Liver (tissue), 9 donors: ENCODE data around the gene FMO1. TPM values are rescaled to one million over a fixed set of nuclear protein-coding genes. Genes with fewer than 3 reads are reported as not detected.

Source experiments
- DNase-seq: peaks from one replicate; pipeline ENCODE4 v3.0.0-alpha.2; 2017; ENCODE audit warnings: low spot score
- H3K27ac ChIP-seq, 2 donors: one replicate each; pipeline ENCODE4 v1.7.0; 2013; ENCODE audit warnings: inconsistent platforms in 2 of 2, low read length in 2 of 2, control low read depth in 1 of 2, low read depth in 1 of 2, mild to moderate bottlenecking in 1 of 2
- H3K27me3 ChIP-seq, 4 donors: one replicate each; pipeline versions ENCODE4 v1.6.1 to v1.7.0; 2013; ENCODE audit warnings: low read length in 3 of 4, inconsistent platforms in 1 of 4, mild to moderate bottlenecking in 1 of 4, moderate library complexity in 1 of 4; ENCODE audit not compliant: control insufficient read depth in 4 of 4, insufficient read depth in 4 of 4
- H3K36me3 ChIP-seq, 4 donors: one replicate each; pipeline versions ENCODE4 v1.6.1 to v1.7.0; 2013; ENCODE audit warnings: low read length in 3 of 4, mild to moderate bottlenecking in 3 of 4, low read depth in 1 of 4, moderate library complexity in 1 of 4; ENCODE audit not compliant: control insufficient read depth in 4 of 4, insufficient read depth in 3 of 4
- H3K4me1 ChIP-seq, 4 donors: one replicate each; pipeline versions ENCODE4 v1.6.1 to v1.7.0; 2013; ENCODE audit warnings: low read length in 3 of 4, mild to moderate bottlenecking in 3 of 4, moderate library complexity in 1 of 4; ENCODE audit not compliant: control insufficient read depth in 4 of 4, insufficient read depth in 4 of 4
- H3K4me3 ChIP-seq, 3 donors: one replicate each; pipeline versions ENCODE4 v1.6.1 to v1.7.0; 2013; ENCODE audit warnings: low read length in 3 of 3, control low read depth in 1 of 3, low read depth in 1 of 3, mild to moderate bottlenecking in 1 of 3
- H3K9ac ChIP-seq, 2 donors: one replicate each; pipeline ENCODE4 v1.7.0; 2013; ENCODE audit warnings: low read length in 2 of 2, mild to moderate bottlenecking in 2 of 2, moderate library complexity in 2 of 2, control low read depth in 1 of 2, low read depth in 1 of 2
- H3K9me3 ChIP-seq, 4 donors: one replicate each; pipeline versions ENCODE4 v1.6.1 to v1.7.0; 2013; ENCODE audit warnings: low read length in 3 of 4; ENCODE audit not compliant: control insufficient read depth in 4 of 4
- CTCF ChIP-seq: fragments of 150-350 bp; IDR thresholded peaks from 2 replicates; pipeline ENCODE4 v1.5.1; 2017; ENCODE audit warnings: improper control_type of control experiment, low read depth, low read length; ENCODE audit not compliant: missing input control
- EGR1 ChIP-seq, 2 donors: IDR thresholded peaks; 2 replicates each; pipeline ENCODE4 v1.6.1; 2016 to 2018; ENCODE audit warnings: antibody characterized with exemption in 2 of 2, low read depth in 2 of 2
- FOXA1 ChIP-seq: IDR thresholded peaks from 2 replicates; pipeline ENCODE4 v1.6.1; 2016; ENCODE audit warnings: antibody characterized with exemption
- FOXA2 ChIP-seq: IDR thresholded peaks from 2 replicates; pipeline ENCODE4 v1.6.1; 2016; ENCODE audit warnings: antibody characterized with exemption
- GABPA ChIP-seq, 2 donors: IDR thresholded peaks in 1 of 2; conservative IDR thresholded peaks in 1 of 2; 2 replicates each; pipeline ENCODE4 v1.6.1; 2016; ENCODE audit warnings: antibody characterized with exemption in 2 of 2, mild to moderate bottlenecking in 1 of 2, moderate library complexity in 1 of 2
- HNF4A ChIP-seq, 2 donors: conservative IDR thresholded peaks; 2 replicates each; pipeline ENCODE4 v1.6.1; 2016; ENCODE audit warnings: antibody characterized with exemption in 2 of 2, mild to moderate bottlenecking in 2 of 2
- HNF4G ChIP-seq: IDR thresholded peaks from 2 replicates; pipeline ENCODE4 v1.6.1; 2016; ENCODE audit warnings: antibody characterized with exemption
- JUND ChIP-seq, 2 donors: IDR thresholded peaks; 2 replicates each; pipeline ENCODE4 v1.6.1; 2016; ENCODE audit warnings: antibody characterized with exemption in 2 of 2
- NR2F2 ChIP-seq: IDR thresholded peaks from 2 replicates; pipeline ENCODE4 v1.6.1; 2016; ENCODE audit warnings: antibody characterized with exemption
- RAD21 ChIP-seq, 2 donors: IDR thresholded peaks; 2 replicates each; pipeline ENCODE4 v1.6.1; 2016; ENCODE audit warnings: antibody characterized with exemption in 2 of 2, mild to moderate bottlenecking in 2 of 2
- REST ChIP-seq: IDR thresholded peaks from 2 replicates; pipeline ENCODE4 v1.6.1; 2016; ENCODE audit warnings: antibody characterized with exemption, mild to moderate bottlenecking
- SP1 ChIP-seq: IDR thresholded peaks from 2 replicates; pipeline ENCODE4 v1.6.1; 2018; ENCODE audit warnings: antibody characterized with exemption, mild to moderate bottlenecking
- TAF1 ChIP-seq: conservative IDR thresholded peaks from 2 replicates; pipeline ENCODE4 v1.6.1; 2016; ENCODE audit warnings: antibody characterized with exemption, mild to moderate bottlenecking
- YY1 ChIP-seq: IDR thresholded peaks from 2 replicates; pipeline ENCODE4 v1.6.1; 2016; ENCODE audit warnings: antibody characterized with exemption, mild to moderate bottlenecking
- WGBS: extraction: QIAGEN DNeasy Blood & Tissue Kit; methylation state at CpG from one replicate; pipeline ENCODE4 v1.1.7; 2013; 5-methylcytosine and 5-hydroxymethylcytosine counted together
- polyA plus RNA-seq, 2 donors: library from polyadenylated mRNA; stranded (reverse) in 1 of 2; unstranded in 1 of 2; fragments of 200-250 nt in 1 of 2; fragments of >200 nt in 1 of 2; fragmentation: Nextera tagmentation in 1 of 2; extraction: Ambion mirVana in 1 of 2; gene quantifications; one replicate each; pipeline versions ENCODE4 v1.2.1 to v1.2.3, GENCODE V29; 2013 to 2015
- total RNA-seq, 2 donors: library from RNA; depleted of rRNA; stranded (reverse); fragments of >200 nt; gene quantifications; one replicate each; pipeline ENCODE4 v1.2.3, GENCODE V29; 2014
- TF ChIP-seq, protein P1 (sequence below): IDR thresholded peaks from 2 replicates; pipeline ENCODE4 v1.6.1; 2016; ENCODE audit warnings: antibody characterized with exemption
- donor health status: healthy.
- donor health status: healthy.
- donor health status: healthy.
- donor health status: healthy.
- donor health status: healthy.

The FMO1 gene
- total and polyA plus RNA-seq, 4 donors = 0.13 to 26.3 (median 0.62) TPM

DNA sequence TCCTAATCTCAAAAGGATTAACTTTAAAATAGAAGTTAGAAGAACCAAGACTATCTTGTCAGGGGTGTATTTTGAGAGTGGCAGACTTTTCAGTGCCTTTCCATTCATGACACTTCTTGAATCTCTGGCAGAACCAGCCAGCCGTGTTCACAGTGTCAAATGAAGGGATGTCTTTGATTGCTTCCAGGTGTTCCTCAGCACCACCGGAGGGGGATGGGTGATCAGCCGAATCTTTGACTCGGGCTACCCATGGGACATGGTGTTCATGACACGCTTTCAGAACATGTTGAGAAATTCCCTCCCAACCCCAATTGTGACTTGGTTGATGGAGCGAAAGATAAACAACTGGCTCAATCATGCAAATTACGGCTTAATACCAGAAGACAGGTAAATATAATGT is 32.3 kb downstream of the FMO1 start:
- H3K27ac ChIP-seq = no peak overlapping the region
- H3K36me3 ChIP-seq = no peaks in the 10 kb centered on the region
- no peak overlapping the region for H3K4me3 ChIP-seq
- DNase-seq = no peak
- no peaks in the 10 kb centered on the region for H3K27me3 ChIP-seq
- H3K4me1 ChIP-seq = no peaks in the 10 kb centered on the region
- H3K9ac ChIP-seq = no peak overlapping the region
- H3K9me3 ChIP-seq = no peaks in the 10 kb centered on the region
- TF ChIP-seq EGR1 (IDR thresholded peaks at IDR 0.05; ENCODE audit: low read depth in 2 of 2) = no peak
- TF ChIP-seq JUND (IDR thresholded peaks at IDR 0.05) = no peak
- no peak for TF ChIP-seq HNF4G
- no peak for TF ChIP-seq RAD21 (IDR thresholded peaks at IDR 0.05)
- TF ChIP-seq REST = no peak
- no peak for TF ChIP-seq FOXA2
- TF ChIP-seq TAF1 = no peak
- TF ChIP-seq HNF4A (conservative IDR thresholded peaks at IDR 0.05) = no peak
- no peak for TF ChIP-seq NR2F2
- 94% methylated on average over 7 of the region's 7 CpGs for WGBS

DNA sequence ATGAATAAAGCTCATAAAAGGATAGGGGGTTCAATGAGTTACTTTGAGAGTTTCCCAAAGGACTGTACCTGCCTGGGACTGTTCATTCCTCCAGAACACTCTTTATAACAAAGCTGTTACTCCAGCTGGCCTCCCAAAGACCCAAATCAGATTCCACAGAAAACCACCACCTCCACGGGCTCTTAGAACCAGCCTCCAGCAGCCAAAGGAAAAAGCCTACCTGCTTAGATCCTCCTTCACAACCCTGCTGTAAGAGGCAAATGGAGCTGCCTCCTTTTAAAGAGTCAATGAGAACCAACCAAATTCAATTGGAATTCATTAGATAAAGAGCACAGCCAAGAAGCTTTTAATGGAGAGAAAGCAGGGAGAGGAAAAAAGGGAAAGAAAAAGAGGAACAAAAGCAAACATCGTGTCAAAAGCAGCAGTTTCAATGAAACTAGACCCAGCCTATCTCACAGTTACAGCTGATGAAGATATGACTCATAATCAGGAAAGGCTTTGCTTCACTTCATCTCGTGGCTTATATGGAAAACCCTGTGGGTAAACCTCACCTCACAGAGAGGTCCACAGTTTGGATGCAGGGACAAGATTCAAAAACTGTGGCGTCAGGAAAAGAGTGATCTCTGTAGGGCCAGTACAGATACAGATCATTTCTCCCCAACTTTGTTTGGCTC is 37.9 kb downstream of the FMO1 start:
- Histone ChIP-seq H3K9me3 (no peaks in the 10 kb centered on the region), H3K36me3 (no peaks in the 10 kb centered on the region), H3K4me1 (no peaks in the 10 kb centered on the region), H3K27me3 (no peaks in the 10 kb centered on the region), H3K27ac (no peak overlapping the region), H3K9ac (no peak overlapping the region), H3K4me3 (no peak overlapping the region)
- TF ChIP-seq REST = no peak
- TF ChIP-seq, protein P1, sequence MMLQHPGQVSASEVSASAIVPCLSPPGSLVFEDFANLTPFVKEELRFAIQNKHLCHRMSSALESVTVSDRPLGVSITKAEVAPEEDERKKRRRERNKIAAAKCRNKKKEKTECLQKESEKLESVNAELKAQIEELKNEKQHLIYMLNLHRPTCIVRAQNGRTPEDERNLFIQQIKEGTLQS = no peak
- TF ChIP-seq YY1 = no peak
- TF ChIP-seq FOXA1 = no peak
- no peak for TF ChIP-seq CTCF
- TF ChIP-seq EGR1 (IDR thresholded peaks at IDR 0.05; ENCODE audit: low read depth in 2 of 2) = no peak
- TF ChIP-seq HNF4A (conservative IDR thresholded peaks at IDR 0.05) = no peak
- TF ChIP-seq SP1 = no peak
- TF ChIP-seq HNF4G = no peak
- TF ChIP-seq GABPA (IDR thresholded peaks at IDR 0.05 in 1 of 2, conservative IDR thresholded peaks at IDR 0.05 in 1 of 2) = no peak
- no peak for TF ChIP-seq TAF1
- WGBS = 74% methylated on average over 4 of the region's 4 CpGs
- no peak for DNase-seq
